GM18508 (cell line): ENCODE results near the gene DBF4B.

ENCODE experiments used
- ATAC-seq: cut with Tn5 transposase; IDR thresholded peaks from one replicate; pipeline ENCODE4 v1.9.1; 2021; ENCODE audit warnings: moderate number of reproducible peaks; ENCODE audit not compliant: insufficient read depth, unreplicated experiment

The DBF4B gene

DNA sequence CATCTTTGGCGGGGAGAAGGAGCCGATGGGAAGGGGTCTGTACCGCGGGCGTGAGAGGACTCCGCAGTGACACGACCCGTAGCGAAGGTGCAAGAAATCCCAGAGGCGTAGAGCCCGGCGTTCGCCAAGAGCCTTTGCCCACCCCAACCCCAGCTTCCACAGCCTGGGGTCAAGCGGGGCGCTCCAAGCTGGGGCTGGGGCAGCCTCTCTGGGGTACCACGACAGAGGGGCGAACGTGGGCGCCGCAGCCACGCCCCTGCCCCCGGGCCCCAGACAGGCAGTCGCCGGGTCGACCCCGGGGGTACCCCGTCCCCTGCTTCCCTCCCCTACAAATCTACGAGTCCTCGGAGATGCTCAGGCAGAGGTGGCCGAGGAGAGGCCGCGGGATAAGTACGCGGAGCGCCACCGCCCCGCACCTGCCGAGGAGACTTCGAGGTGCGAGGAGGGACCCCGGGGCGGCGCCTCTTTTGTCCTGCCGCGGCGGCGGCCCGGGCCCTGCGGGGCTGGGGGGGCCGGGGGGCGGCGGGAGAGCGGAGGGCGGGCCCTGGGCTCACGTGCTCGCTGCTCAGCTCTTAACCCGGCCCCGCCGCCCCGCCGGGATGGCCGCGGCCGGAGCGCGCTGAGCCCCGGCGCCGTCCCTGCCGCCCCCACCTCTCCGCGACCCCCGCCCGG, 50.1 kb downstream of the DBF4B start, which contains the start of gene ADAM11:
Gene ADAM11 (plus strand): TSS at position 575 of the 672 bp plus-strand sequence. CDS start 212 bp downstream, outside the sequence.
- no peak for ATAC-seq

DNA sequence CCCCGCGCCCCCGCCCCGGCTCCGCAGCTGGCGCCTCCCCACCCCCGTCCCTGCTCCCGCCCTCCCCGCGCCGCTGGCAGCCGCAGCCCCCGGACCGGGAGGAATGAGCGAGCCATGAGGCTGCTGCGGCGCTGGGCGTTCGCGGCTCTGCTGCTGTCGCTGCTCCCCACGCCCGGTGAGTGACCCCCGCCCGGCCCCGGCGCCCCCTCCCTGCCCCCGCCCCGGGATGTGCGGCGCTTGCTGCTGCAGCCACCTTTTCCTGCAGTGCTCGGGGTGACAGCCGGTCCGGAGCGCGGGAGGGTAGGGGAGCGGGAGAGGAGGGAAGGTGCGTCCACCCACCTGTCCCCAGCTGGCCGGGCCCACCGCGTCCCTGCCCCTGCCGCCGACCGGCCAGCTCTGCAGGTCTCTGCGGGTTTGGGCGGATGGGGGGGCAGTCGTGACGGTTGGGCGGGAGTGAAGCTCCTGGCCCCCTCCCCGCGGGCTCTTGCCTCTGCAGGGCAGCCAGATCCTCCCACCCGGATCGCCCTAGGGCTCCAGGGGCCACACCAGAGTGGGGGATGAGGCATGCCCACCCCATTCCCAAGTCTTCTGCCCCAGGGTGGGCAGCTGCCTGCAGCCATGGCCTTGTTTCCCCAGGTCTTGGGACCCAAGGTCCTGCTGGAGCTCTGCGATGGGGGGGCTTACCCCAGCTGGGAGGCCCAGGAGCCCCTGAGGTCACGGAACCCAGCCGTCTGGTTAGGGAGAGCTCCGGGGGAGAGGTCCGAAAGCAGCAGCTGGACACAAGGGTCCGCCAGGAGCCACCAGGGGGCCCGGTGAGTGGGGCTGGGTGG, 50.8 kb downstream of the DBF4B start:
- ATAC-seq = no peak

DNA sequence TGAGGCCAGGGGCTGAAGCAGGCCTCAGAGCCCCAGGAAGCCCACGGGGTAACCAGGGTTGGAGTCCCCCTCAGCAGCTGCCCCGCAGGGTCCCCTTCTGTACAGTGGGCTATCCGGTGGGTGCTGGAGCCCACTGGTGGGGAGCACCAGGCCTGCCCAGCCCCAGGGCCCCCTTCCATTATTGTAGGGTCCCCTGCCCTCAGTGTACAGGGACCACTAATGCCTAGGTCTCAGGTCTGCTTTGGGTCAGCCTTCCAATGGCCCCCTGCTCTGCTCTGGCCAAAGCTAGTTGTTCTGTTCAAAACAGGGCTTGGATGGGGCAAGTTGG, 51.4 kb downstream of the DBF4B start:
- ATAC-seq = no peak

DNA sequence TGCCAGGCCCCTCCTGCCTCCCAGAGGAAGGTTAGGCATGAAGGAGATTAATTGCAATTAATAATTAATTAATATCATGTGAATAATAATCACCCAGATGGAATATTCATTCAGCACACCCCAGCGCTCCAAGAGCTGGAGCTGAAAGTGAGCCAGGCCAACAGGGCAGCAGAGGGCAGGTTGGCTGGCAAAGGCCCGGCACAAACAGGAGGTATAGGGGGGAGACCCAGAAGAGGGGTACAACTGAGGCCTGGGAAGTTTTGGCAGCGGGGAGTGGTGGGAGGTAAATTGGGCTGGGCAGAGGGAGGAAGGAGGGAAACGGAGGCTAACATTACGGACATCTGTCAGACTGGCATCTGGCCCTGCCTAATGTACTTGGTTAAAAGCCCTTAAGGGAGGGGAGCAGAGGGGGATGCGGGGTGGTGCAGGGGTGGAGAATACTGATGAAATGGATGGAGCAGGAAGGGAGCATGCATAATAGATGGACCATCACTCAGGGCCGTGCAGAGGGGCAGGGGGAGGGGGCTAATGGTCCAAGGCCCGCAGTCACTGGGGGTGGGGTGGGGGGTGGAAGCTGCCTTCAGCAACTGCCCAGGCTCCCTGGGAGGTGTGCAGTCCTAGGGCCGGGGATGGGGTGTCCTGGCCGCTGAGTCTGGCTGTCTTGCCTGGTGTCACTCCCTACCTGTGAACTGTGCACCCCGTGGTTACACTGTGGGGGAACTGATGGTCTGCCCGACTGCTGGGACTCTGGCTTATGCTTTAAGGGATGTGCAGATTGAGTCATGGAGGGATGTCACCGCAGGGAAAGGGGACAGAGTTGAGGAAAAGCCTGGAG, 52.2 kb downstream of the DBF4B start:
- no peak for ATAC-seq

DNA sequence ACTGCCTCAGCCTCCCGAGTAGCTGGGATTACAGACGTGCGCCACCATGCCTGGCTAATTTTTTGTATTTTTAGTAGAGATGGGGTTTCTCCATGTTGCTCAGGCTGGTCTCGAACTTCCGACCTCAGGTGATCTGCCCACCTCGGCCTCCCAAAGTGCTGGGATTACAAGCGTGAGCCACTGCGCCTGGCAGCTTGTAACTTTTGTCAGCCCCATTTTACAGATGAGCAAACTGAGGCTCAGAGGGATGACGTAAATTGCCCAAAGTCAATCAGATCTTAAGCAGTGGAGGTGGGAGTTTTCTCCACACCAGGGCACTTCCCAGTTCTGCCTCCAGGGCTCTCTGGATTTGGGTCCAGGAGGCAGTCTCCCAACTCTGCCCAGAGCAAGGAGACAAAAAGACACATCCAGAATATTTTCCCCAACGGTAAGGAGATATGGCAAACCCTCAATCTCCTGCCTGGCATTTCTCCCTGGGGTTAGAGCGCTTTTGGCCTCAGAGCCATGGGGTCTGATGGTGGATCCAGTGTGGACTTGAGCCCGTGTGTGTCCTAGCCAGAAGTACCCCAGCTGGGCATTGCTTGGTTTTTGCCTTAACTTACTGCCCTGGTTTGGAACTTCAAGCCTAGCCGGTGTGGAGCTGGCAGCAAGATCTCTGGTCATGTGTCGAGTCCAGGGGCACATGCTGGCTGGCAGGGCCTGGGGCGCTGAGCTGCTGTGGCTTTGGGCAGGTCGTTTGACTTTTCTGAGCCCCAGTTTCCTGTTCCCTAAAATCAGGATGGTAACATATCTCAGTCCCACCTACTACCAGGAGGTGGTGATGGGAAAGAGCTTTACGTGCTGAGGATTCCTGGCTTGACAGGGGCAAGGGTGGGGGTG, 53.7 kb downstream of the DBF4B start:
- no peak for ATAC-seq

DNA sequence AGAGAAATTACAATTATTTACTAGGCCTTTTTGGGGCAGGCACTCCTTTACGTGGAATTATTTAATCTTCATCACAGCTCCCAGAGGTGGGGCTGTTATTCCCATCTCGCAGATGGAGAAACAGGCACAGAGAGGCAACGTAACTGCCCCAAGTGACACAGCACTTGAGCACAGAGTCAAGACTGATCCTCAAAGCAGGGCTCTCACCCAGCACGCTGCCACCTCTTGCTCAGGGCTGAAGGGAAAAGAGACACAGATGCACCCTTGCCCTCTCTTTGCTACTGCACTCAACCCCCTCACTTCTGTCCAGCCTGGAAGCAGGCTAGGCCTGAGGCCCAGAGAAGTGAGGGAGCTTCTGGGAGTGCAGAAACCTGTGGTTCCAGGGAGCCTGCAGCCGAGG, 54.7 kb downstream of the DBF4B start:
- no peak for ATAC-seq

DNA sequence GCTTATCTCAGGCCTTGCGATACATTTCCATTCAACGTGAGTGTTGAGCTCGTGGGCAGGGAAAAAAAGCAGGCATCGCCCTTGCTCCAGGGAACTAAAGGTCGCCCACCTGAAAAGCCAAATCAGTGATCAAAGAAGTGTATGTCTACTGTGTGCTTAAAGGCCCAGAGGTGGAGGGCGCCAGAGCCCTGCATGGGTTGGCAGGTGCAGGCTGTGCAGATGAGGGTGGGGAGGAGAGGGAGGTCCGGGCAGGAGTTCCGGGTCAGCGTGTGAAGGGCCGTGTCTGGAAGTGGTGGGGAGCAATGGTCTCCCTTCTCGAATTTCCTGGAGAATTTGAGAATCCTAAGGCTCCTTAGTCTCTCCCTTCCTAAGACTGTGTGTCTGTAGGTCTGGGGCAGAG, 57.5 kb downstream of the DBF4B start:
- ATAC-seq = no peak

DNA sequence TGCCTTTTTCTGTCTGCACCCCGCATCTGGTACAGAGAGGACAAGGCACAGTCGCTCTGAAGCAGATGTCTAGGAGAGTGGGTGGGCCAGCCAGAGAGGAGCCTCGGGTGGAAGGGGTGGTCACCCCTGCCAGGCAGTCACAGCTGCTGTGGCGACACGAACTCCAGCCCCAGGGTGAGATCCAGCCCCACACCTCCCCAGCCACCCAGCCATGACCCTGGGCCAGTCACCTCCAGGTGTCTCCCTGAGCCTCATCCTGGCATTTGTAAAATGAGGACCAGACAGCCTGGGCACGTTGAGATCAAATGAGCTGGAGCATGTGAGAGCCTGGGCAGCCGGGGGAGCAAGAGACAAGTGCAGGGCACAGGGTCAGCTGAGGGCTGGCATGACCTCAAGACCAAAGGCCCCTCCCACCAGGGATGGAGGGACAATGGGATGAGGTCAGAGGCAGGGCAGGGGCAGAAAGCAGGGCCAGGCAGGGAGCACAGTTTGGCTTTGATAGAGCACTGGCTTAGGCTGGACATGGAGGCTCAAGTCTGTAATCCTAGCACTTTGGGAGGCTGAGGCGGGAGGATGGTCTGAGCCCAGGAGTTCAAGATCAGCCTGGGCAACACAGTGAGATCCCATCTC, 58.1 kb downstream of the DBF4B start:
- no peak for ATAC-seq

DNA sequence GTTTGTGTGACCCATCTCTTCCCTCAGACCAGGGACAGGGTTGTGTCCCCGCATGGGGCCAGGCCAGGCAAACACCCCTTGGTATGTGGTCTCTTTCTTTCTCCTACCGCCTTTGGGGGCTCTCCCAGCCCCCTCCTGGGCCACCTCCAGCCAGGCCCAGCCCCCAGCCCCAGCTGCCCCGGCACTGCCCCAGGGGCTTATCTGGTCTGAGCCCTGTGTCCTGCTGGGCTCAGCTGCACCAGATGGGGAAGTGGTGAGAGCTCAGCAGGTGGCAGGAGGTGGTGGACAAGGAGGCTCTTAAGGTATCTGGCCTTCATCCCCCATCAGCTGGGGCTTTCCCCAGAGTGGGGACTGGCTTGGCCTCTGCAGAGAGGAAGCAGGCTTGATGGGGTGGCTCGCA, 59.0 kb downstream of the DBF4B start:
- no peak for ATAC-seq

DNA sequence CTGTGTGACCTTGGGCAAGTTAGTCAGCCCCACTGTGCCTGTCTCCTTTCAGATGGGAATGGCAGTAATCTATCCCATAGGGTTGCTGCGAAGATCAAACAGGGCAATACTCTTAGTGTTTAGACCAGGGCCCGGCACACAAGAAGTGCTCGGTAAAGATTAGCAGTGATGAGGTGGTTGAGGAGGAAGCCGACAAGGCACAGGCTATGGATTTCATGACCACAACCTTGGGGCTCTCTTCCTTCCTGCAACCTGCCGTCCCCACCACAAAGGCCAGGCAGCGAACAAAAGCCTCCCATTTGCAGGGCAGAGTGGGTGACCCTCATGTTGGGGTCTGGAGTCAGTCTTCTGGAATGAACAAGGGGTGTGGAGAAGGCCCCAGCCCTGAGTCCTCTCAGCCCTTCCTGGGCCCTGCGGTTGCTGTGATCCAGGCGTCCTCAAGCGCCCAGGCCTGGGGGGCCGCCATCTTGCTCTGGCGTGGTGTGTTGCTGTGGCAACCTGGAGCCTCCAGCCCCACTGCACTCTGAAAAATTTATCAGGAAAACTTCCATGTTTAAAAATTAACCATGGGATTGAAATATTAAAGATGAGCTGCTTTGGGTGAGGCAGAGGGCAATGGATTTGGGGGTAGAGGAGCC, 60.2 kb downstream of the DBF4B start:
- no peak for ATAC-seq

DNA sequence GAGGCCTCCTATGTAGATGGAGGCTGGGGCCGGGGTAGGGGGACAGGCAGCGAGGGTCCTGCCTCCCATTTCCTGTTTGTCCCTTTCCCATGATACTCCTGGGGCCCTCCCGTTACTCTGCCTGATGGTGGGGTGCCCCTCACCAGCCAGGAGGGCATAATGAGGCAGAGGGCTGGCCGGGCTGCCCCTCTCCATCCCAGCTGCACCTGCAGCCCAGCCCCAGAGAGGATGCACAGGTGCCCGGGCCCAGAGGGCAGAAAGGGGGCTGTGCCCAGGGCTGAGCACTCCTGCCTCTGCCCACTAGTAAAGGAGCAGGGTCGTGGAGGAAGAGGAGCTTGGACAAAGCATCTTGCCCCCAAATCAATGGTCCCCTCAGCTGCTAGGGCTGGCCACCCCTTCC, 60.8 kb downstream of the DBF4B start:
- ATAC-seq = no peak

DNA sequence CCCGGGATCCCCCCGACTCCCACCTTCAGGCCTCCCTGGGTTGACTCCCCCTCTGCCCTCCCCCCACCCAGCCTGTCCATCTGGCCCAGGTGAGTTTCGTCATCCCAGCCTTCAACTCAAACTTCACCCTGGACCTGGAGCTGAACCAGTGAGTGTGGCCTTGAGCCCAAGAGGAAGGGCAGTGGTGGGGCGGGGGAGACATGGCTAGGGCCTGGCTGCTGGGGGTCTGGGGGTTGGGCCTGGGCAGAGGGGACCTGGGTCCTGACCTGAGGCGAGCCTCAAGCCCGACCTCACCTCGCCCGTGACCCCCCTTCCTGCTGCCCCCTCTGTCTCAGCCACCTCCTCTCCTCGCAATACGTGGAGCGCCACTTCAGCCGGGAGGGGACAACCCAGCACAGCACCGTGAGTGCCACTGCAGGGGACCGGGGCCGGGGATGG, 61.2 kb downstream of the DBF4B start:
- no peak for ATAC-seq

DNA sequence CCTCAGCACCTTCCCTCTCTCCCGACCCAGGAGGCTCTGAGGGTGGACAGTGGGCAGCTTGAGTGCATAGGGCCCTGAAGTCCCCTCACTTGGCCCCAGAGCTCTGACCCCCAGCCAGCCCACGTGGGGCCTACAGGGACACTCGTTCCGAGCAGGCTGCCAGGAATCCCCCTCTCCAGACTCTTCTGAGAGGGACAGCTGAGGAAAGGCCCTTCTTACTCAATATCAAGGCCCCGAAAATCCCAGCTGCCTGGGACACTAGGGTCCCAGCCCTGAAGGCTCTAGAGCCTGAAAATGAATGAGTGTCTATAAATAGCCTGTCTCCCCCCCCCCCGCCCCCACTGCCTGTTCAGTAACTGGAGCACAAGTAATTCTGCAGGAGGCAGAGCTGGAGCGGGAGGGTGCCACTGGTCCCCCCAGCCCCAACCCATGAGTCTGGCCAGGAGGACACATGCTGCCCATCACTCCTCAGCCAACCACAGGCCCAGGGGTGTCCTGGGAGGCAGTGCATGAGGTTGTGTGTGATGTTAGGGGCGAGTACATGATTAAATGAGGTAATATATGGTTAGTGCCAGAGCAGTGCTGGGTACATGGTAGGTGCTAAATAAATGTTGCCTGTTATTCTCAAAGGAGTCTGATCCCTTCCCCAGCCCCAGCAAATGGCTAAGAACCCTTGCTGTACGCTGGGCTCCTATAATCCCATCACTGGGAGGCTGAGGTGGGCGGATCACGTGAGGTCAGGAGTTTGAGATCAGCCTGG, 61.9 kb downstream of the DBF4B start:
- ATAC-seq = no peak

DNA sequence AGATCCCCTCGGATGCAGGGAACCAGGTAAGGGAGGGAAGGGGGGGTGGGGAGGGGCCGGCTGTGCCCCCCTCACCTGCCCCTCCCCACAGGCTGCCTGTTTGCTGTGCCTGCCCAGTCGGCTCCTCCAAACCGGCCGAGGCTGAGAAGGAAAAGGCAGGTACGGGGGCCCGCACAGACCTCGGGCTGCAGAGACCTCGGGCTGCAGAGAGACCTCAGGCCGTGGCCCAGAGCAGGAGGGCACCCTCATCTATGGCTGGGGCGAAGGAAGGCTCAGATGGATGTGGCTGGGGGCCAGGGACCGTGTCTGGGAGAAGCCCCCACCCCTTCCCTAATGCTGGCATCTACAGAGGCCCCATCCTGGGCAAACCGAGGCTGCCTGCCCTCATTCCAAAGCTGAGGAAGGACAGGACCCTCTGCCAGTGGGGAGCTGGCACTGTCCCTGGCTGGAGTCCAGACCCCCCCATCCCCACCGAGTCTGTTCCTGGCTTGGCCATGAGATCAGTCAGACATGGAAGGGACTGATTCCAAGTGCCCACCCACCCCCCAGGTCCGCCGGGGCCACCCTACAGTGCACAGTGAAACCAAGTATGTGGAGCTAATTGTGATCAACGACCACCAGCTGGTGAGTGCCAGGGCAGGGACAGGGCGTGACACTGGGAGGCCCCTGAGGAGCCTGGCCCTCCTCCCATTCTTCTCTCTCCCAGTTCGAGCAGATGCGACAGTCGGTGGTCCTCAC, 64.0 kb downstream of the DBF4B start:
- ATAC-seq = no peak

DNA sequence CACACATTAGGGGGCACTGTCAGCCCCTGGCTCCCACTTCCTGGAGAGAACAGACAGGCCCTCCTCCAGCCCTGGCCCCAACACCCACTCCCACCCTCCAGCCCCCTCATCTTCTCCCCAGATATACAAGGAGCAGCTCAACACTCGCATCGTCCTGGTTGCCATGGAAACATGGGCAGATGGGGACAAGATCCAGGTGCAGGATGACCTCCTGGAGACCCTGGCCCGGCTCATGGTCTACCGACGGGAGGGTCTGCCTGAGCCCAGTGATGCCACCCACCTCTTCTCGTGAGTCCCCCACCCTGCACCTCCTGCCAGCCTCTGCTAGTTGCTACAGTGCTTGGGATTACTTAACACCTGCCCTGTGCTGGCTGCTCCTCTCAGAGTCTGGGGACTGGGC, 64.7 kb downstream of the DBF4B start:
- ATAC-seq = no peak

DNA sequence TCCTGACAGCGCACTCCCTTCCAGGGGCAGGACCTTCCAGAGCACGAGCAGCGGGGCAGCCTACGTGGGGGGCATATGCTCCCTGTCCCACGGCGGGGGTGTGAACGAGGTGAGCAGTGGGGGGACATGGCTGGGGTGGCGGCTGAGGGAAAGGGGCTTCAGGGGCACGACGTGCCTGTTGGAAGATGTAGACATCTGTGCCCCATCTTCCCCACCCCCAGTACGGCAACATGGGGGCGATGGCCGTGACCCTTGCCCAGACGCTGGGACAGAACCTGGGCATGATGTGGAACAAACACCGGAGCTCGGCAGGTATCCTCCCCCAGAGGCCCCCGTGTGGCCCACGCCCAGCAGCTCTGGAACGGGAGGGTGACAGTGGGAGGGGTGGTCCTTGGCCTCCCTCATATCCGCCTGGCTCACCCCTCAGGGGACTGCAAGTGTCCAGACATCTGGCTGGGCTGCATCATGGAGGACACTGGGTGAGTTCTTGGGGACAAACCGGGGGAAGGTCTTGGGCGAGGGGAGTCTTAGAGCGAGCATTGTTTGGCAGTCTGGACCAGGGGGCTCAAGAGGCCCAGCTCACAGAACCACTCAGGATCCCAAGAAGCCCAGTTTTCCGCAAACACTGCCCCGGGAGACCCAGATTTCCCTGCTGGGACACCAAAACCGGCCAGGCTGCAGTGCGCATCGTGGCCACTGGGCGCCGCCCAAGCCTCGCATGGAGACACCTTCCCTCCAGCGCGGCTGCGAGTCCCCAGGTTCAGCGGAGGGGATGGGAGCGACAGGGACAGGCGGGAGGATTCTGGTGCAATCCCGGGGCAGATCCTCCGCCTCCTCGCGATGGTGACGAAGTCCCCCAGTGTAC, 66.0 kb downstream of the DBF4B start:
- no peak for ATAC-seq
